ENCODE measurements around the gene DEPP1.

DNA sequence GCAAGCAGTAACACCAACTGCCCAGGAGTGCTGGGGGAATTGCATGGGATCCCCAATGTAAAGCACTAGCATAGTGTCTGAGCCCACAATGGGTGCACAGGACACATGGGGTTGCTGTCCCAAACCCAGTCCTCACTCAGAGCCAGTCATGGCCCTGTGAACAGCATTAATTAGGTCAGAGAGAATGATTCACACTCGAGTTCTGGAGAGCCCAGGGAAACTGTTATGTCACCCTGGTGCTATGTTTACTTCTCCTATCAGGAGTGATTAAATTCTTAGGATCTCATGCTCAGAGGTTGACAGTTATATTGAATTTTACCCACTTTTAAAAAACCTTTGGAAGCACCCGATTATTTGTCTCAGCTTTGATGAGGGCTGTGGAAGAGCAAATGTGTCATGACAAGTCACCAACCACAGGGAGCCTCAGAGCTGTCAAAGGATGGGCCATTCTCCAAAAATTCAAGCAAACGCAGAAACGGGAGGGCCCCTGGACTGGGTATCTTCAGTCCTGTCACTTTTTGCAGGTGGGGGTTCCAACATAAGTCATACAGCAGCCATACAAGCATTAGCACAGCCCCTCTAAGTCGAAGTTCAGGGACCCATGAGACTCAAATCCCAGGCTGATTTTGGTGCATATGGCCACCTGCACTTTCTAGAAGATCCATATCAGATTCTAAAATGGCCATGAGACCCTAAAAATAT lies 20.3 kb downstream of the DEPP1 start:
- TF ChIP-seq POLR2A (IDR thresholded peaks at IDR 0.05), result no peak
- TF ChIP-seq, protein P1, sequence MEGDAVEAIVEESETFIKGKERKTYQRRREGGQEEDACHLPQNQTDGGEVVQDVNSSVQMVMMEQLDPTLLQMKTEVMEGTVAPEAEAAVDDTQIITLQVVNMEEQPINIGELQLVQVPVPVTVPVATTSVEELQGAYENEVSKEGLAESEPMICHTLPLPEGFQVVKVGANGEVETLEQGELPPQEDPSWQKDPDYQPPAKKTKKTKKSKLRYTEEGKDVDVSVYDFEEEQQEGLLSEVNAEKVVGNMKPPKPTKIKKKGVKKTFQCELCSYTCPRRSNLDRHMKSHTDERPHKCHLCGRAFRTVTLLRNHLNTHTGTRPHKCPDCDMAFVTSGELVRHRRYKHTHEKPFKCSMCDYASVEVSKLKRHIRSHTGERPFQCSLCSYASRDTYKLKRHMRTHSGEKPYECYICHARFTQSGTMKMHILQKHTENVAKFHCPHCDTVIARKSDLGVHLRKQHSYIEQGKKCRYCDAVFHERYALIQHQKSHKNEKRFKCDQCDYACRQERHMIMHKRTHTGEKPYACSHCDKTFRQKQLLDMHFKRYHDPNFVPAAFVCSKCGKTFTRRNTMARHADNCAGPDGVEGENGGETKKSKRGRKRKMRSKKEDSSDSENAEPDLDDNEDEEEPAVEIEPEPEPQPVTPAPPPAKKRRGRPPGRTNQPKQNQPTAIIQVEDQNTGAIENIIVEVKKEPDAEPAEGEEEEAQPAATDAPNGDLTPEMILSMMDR (IDR thresholded peaks at IDR 0.05), result no peak

Measured in lower leg skin (tissue), 3 donors.